ENCODE data around the gene OLFM3.

DNA sequence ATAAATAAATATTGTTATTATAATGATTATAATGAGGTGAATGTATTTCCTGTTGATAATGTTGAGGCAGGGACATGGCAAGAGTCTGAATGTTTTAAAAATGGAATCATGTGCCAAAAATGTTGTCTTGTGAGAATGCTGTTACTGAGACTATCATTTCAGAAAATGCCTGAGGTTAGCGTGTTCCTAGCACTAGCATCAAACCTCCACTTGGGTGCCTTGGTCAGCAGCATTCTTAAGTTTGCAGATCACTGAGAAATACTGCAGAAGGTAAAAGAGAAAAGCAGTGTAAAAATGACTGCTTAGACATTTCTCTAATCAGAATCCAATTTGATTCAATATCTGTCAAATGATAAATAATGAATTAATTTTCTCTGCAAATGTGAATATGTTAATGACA lies 50.8 kb downstream of the OLFM3 start:
- TF ChIP-seq RARB (CRISPR knock-in tag; IDR thresholded peaks at IDR 0.05) (no peak), PATZ1 (CRISPR knock-in tag; IDR thresholded peaks at IDR 0.05; ENCODE audit: borderline replicate concordance) (no peak), ARNTL (CRISPR knock-in tag; IDR thresholded peaks at IDR 0.05; ENCODE audit: borderline replicate concordance, low read depth) (no peak), ZFP3 (CRISPR knock-in tag; IDR thresholded peaks at IDR 0.05) (no peak), TCF4 (CRISPR knock-in tag; IDR thresholded peaks at IDR 0.05; ENCODE audit: borderline replicate concordance) (no peak), BACH2 (CRISPR knock-in tag; IDR thresholded peaks at IDR 0.05; ENCODE audit: borderline replicate concordance) (no peak)
- TF ChIP-seq, protein P1, sequence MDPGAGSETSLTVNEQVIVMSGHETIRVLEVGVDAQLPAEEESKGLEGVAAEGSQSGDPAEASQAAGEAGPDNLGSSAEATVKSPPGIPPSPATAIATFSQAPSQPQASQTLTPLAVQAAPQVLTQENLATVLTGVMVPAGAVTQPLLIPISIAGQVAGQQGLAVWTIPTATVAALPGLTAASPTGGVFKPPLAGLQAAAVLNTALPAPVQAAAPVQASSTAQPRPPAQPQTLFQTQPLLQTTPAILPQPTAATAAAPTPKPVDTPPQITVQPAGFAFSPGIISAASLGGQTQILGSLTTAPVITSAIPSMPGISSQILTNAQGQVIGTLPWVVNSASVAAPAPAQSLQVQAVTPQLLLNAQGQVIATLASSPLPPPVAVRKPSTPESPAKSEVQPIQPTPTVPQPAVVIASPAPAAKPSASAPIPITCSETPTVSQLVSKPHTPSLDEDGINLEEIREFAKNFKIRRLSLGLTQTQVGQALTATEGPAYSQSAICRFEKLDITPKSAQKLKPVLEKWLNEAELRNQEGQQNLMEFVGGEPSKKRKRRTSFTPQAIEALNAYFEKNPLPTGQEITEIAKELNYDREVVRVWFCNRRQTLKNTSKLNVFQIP (CRISPR knock-in tag; IDR thresholded peaks at IDR 0.05; ENCODE audit: borderline replicate concordance, low read depth), result no peak
- TF ChIP-seq, protein P2, sequence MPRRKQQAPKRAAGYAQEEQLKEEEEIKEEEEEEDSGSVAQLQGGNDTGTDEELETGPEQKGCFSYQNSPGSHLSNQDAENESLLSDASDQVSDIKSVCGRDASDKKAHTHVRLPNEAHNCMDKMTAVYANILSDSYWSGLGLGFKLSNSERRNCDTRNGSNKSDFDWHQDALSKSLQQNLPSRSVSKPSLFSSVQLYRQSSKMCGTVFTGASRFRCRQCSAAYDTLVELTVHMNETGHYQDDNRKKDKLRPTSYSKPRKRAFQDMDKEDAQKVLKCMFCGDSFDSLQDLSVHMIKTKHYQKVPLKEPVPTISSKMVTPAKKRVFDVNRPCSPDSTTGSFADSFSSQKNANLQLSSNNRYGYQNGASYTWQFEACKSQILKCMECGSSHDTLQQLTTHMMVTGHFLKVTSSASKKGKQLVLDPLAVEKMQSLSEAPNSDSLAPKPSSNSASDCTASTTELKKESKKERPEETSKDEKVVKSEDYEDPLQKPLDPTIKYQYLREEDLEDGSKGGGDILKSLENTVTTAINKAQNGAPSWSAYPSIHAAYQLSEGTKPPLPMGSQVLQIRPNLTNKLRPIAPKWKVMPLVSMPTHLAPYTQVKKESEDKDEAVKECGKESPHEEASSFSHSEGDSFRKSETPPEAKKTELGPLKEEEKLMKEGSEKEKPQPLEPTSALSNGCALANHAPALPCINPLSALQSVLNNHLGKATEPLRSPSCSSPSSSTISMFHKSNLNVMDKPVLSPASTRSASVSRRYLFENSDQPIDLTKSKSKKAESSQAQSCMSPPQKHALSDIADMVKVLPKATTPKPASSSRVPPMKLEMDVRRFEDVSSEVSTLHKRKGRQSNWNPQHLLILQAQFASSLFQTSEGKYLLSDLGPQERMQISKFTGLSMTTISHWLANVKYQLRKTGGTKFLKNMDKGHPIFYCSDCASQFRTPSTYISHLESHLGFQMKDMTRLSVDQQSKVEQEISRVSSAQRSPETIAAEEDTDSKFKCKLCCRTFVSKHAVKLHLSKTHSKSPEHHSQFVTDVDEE (CRISPR knock-in tag; IDR thresholded peaks at IDR 0.05), result no peak

Measured in SK-N-SH treated with all-trans-retinoic acid at 6 μM for 48 hours (cell line).